Activated CD4-positive, alpha-beta T cell treated with anti-CD3 and anti-CD28 coated beads for 48 hours (primary cell): ENCODE data around the gene EPHA2.

Source experiments
- DNase-seq: peaks from one replicate; pipeline ENCODE4 v3.0.0-alpha.2; 2020

The EPHA2 gene

GRCh38 chr1:16149146-16149545 lies 6.7 kb downstream of the EPHA2 start:
- DNase-seq = no peak

GRCh38 chr1:16148329-16149092 lies 7.4 kb downstream of the EPHA2 start:
- DNase-seq = no peak

DNA sequence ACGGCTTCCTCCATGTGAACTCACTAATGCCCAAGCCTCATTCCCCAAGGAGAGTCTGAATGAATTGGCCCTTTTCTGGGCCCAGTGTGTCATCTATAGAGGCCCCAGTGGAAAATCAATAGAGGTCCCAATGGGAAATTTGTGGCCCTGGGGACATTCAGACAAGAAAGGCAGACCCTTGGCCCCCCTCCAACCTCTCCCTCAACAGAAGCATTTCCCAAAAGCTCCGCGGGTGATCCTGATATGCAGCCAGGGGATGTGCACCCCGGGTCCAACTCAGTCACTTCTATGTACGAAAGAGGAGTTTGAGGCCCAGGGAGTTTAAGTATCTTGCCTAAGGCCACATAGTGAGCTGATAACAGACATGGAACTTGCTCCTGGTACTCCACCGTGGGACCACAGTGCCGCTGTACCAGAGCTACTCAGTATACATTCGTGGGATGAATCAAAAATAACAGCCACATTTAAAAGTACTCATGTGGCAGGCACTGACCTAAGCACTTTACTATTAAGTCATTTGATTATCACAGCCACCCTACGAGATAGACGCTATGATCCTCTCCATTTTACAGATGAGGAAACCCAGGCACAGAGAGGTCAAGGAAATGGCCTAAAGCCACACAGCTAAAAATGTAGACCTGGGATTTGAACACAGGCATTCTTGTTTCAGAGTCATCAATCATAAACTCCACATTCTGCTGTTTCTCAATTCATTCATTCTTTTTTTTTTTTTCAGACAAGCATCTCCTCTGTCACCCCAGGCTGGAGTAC lies 8.5 kb downstream of the EPHA2 start:
- no peak for DNase-seq

DNA sequence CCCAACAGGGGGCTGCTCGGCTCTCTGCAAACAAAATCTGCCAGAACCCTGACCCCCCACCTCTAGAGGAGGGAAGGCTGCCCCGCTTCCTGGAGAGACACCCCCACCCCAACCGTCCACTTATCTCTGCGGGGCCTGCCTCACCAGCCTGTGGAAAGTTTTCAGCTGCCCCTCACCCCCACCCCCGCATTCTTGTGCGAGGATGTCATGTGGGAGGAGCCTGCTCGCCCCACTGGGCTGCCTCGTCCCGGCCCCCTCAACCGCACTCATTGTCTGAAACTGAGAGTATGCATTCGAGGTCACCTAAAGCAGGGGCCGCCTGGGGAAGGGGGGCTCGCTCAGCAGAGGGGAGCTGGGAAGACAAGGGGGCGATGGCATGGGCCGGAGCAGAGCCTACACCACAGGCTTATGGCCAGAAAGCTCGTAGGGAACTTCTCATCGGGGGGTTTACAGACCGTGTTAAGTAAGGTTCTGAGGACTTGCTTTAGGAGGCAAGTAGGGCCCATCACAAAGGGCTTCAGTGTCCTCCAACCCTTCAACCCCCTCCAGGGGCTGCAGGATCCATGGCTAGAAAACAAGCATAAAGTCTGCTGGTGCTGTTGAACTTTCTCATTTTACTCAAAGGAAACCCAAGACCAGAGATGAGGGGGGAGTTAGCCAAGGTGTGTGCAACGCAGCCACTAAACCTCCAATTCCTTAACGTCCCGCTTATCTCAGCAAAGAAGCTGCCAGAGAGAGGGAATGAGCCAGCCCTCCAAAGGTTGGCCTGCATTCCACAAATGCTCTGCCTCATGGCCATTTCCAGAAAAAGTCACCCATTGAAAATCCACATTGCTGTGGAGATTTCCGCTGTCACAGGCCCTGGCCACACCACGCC lies 9.4 kb downstream of the EPHA2 start:
- DNase-seq = no peak

DNA sequence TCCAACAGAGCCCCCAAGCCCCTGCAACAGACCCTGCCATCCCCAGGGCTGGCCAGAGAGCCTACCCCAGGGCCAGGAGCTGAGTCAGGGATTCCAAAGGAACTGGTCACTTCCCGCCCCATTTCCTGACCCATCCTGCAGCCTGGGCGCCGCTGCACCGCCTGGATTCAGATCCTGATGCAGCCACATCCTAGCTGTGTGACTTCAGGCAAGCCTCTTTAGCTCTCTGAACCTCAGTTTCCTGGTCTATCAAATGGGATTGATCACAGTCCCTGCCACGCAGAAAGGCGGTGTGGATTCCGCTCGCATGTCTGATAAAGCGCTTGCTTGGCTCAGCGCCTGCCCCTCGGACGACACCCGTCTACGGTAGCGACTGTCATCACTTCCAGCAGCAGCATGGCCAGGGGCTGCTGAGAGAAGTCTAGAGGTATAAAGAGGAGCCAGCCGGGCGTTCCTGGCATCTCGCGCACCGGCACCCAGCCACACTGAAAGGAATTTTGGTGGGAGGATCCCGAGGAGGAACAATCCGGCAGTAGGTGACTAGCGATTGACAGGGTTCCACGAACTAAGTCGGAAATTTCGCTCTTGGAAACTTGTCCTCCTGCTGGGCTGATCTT lies 10.1 kb downstream of the EPHA2 start:
- DNase-seq = no peak

- DNase-seq = no peak
These were observed 10.7 kb downstream of the EPHA2 start for GRCh38 chr1:16145030-16145661.

DNA sequence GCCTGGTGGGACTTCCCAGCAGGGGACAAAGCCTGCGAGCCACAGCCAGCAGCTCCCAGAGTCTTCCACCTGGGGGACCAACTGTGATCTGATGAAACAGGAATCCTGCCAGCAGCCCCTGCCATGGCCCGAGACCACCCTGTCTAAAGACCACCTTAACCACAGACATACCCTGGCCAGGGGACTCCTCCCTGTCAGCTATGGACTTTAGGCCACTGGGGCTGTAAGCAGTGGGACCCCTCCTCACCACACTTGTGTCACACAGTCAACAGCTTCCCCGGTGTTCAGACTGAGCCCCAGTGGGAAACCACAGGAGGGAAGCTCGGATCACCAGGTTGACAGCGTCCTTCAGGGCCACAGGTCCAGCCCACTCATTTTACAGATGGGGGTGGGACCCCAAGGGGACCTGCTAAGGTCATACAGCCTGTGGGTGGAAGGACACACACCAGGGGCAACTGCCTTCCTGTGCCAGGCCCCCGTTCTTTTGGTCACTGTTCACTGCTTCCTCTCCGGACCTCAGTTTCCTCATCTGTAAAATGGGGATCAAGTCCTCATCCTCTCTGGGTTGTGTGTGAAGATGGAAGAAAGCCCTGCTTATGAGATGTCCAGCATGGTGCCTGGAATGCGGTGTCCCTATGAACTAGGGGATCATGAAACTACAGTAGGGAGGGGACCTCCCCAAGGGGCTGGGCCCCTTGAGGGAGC lies 11.4 kb downstream of the EPHA2 start:
- no peak for DNase-seq

GRCh38 chr1:16143566-16144324 lies 12.1 kb downstream of the EPHA2 start:
- DNase-seq = no peak

DNA sequence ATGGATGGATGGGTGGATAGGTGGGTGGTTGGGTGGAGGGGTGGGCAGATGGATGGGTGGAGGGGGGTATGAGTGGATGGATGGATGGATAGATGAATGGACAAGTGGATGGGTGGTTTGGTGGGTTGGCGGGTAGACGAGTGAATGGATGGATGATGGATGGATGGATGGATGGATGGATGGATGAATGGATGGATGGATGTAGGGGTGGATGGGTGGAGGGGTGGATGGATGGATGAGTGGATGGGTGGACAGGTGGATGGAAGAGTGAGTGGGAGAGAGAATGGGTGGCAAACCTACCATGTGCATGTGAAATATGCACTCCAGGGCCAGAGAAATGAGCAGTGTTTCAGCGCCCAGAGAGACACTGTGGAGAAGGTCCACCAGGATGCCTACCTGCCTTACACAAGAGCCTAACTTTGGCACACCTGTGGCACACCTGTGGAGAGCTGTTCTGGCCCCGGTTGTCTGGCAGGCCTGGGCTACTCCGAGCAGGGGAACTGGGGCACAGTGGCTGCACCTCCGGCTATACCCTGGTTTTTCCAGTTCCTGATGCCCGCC lies 12.8 kb downstream of the EPHA2 start:
- DNase-seq = no peak

DNA sequence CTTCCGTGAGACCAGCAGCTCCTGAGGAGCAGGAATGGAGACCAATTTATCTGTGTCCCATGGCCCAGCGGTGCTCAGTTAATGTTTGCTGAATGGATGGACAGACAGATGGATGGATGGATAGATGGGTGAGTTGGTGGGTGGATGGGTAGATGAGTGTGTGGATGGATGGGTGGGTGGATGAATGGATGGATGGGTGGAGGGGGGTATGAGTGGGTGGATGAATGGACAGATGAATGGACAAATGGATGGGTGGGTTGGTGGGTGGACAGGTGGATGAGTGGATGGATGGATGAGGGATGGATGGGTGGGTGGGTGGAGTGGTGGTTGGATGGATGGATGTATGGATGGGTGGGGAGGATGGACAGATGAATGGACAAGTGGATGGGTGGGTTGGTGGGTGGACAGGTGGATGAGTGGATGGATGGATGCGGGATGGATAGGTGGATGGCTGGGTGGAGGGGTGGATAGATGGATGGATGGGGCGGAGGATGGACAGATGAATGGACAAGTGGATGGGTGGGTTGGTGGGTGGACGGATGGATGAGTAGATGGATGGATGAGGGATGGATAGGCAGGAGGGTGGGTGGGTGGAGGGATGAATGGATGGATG lies 13.4 kb downstream of the EPHA2 start:
- no peak for DNase-seq

DNA sequence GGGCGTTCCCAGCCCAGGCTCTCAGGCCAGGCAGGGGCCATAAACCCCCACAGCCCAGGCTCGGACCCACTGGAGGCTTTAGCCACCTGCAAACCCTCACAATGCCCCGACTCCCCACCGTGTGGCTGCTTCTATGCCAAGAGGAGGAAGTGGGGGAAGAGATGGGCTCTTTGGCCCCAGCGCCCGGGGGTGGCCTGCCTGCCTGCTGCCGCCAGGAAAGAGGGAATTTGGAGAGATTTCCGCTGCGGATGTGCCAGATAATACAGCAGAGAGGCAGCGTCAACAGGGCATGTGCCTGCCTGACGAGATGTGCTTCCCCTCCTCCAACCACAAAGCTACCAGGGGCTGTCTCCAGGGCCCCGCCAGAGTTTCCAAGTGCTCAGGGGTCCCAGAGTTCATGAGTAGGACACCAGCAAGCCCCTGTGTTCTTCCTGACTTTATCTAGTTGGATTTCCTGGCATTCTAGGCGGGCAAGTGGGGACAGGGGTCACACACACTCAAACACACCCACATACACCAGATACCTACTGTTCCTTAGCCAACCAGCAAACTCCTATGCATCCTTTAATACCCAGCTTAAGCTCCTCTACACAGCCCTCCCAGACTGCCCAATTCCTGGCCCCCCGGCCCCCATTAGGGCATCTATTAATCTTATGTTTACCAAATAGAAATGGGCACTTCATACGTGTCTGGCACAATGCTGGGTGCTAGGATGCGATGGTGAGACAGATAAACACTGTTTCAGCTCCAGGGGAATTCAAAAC lies 14.1 kb downstream of the EPHA2 start:
- no peak for DNase-seq

- no peak for DNase-seq
These were observed 15.7 kb downstream of the EPHA2 start for GRCh38 chr1:16140068-16140596.

DNA sequence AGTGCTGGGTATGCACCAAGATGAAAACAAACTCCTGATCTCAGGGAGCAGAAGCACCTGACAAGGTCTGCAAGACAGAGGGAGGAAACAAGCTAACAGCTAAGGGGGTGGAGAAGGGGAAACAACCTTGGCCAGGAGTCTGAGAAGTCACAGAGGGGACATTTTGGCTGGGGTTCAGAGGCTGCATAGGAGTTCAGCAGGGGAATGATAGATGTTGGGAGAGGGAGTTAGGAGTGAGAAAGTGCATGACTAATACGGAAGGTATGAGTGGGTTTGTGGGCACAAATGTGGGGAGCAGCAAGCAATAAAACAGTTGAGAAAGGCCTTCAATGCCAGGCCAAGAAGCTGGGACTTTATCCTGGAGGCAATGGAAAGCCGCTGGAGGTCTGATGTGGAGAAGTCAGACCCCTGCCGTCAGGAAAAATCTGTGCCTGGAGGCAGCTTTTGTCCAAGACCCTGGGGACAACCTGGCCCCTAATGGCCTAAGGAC lies 16.4 kb downstream of the EPHA2 start:
- DNase-seq = peak; percentile 24

DNA sequence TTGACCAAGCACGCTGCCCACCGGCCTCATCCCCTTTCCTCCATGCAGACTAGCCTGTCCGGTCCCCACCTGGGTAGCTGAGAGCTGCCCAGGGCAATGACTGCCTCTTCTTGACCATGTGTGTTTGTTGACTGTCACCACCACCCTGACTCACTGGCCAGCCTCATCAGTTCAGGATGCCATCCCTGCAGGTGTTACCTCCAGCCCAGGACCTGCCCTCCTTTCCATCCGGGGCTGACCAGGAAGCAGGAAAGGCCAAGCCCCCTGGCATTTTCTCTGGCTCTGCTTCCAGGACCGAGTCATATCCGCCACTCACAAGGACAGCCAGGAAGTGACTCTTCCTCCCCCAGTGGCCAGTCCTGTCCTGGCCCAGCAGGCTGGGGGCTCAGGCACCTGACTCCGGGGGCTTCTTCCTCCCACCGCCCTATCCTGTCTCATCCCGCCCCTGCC lies 17.1 kb downstream of the EPHA2 start:
- no peak for DNase-seq

DNA sequence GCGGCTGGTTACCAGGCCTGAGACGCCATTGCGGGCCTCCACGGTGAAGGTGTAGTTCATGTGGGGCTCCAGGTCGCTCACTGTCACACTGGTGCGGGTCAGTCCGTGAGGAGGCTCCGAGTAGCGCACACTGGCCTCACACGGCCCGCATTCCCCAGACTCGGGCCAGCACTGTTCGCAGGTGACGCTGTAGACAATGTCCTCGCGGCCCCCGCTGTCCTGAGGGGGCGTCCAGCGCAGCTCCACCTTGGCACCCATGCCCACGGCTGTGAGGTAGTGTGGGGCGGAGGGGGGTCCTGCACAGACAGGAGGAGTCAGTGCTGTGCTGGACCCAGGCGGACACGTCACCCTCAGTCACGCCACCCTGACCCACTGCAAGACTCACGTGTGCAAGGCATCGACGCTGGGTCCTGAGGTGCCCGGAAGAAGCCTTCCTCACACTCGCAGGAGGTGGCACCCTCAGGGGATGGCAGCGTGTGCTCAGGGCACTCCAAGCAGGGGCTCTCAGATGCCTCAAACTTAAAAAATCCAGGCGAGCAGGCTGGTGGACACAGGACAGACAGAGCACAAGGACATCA lies 17.9 kb downstream of the EPHA2 start:
- no peak for DNase-seq

DNA sequence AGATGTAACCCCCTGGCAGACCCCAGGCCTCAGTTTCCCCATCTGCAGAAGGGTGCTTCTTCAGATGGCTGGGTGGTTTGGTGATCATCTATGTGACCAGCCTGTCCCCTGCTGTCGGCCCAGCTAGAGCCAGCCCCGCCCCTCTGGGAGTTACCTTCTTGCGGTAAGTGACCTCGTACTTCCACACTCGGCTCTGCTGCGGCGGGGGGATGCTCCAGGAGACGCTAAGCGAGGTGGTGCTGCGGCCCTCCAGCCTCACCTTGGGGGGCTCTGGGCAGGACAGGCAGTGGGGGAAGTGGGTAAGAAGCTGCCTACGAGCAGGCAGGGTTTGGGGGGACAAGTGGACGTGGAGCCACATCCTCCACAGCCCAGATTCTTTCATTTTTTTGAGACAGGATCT lies 20.4 kb downstream of the EPHA2 start:
- DNase-seq = no peak

DNA sequence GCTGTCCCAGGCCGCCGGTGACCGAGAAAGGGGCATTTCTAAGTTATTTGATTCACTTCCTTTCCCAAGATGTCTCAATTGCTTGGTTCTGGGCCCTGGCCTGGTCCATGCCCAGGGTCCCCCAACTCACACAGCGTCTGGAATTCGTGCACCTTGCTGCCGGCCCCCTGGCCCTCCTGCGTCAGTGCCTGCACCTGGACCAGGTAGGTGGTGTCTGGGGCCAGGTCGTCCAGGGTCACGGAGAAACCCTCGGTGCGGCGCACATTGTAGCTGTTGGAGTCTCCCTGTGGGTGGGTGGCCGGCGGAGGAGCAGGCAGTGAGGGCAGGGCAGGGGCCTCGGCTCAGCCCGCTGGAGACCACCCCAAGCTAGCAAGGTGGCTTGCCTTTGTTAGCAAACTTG lies 21.0 kb downstream of the EPHA2 start:
- DNase-seq = no peak

DNA sequence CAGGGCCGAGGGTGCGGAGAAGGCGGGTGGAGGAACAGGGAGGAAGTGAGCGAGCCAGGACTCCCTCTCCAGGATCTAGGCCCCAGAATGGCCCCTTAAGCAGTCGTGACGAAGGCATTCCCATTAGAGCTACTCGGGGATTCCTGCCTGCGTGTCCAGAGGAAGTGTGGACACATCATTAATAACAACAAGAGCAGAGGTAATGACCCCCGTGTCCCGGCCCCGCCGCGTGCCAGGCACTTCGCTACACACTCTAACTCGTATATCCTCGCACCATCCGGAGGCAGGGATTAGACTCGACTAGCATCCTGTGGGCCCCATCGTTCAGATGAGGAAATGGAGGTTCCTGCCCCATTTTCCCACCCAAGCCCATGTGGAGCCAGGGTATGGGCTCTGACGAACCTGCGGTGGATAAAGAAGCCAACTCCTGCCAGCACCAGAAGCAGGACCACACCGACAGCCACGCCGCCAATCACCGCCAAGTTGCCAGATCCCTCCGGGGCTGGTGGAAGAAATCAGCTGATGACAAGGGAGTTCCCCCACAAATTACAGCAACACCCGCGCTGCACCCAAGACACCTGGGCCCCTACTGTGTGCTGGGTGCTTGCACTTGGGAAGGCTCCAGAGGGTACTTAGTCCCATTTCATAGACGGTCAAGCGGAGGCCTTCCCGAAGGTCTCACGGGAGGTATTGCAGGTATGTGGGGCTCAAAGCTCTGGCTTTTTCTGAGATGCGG lies 21.6 kb downstream of the EPHA2 start:
- no peak for DNase-seq
